SJSA1 (cell line): ENCODE measurements around the gene EFNA5. TPM values are rescaled to one million over a fixed set of nuclear protein-coding genes. Genes with fewer than 3 reads are reported as not detected.

Source experiments
- DNase-seq, 2 experiments: peaks; one replicate each; pipeline ENCODE4 v3.0.0-alpha.2; 2015 to 2020; ENCODE audit warnings: low spot score in 2 of 2, low read depth in 1 of 2
- H3K27ac ChIP-seq: fragments of 250-450 bp; sonication (Bioruptor Pico); 2 replicates; pipeline ENCODE4 v1.5.1; 2020; ENCODE audit warnings: mild to moderate bottlenecking, moderate library complexity
- H3K27me3 ChIP-seq: fragments of 250-450 bp; sonication (Bioruptor Pico); replicated peaks from 2 replicates; pipeline ENCODE4 v1.5.1; 2020; ENCODE audit warnings: mild to moderate bottlenecking, moderate library complexity
- H3K36me3 ChIP-seq: fragments of 250-450 bp; sonication (Bioruptor Pico); 2 replicates; pipeline ENCODE4 v1.5.1; 2020; ENCODE audit warnings: mild to moderate bottlenecking
- H3K4me1 ChIP-seq: fragments of 250-450 bp; sonication (Bioruptor Pico); replicated peaks from 2 replicates; pipeline ENCODE4 v1.6.1; 2021; ENCODE audit warnings: mild to moderate bottlenecking
- H3K4me3 ChIP-seq: fragments of 250-450 bp; sonication (Bioruptor Pico); 2 replicates; pipeline ENCODE4 v1.5.1; 2020; ENCODE audit warnings: mild to moderate bottlenecking
- H3K9me3 ChIP-seq: fragments of 250-450 bp; sonication (Bioruptor Pico); replicated peaks from 2 replicates; pipeline ENCODE4 v1.5.1; 2020; ENCODE audit warnings: mild to moderate bottlenecking
- total RNA-seq: library from RNA; depleted of rRNA; stranded (reverse); fragments of >200 nt; shearing (Covaris generic); gene quantifications from 2 replicates; pipeline ENCODE4 v1.2.3, GENCODE V29; 2014

EFNA5 gene
- total RNA-seq, 1 experiment from 2014 or later = 0.87 TPM

GRCh38 chr5:107388141-107388861 lies 282.4 kb downstream of the EFNA5 start:
- Histone ChIP-seq H3K9me3 (no peaks in the 10 kb centered on the region), H3K27me3 (no peaks in the 10 kb centered on the region), H3K4me3 (no peak overlapping the region), H3K27ac (peak overlapping the region; percentile 99), H3K36me3 (no peaks in the 10 kb centered on the region), H3K4me1 (peaks cover 33% of the 10 kb centered on the region)
- peak in 1 of 2 experiments; percentile 95 for DNase-seq

GRCh38 chr5:107387526-107388140 lies 283.1 kb downstream of the EFNA5 start:
- DNase-seq = peak in 1 of 2 experiments; percentile 61
- no peaks in the 10 kb centered on the region for H3K9me3 ChIP-seq
- H3K4me3 ChIP-seq = no peak overlapping the region
- peak overlapping the region; percentile 99 for H3K27ac ChIP-seq
- H3K4me1 ChIP-seq = peaks cover 33% of the 10 kb centered on the region
- H3K27me3 ChIP-seq = no peaks in the 10 kb centered on the region
- no peaks in the 10 kb centered on the region for H3K36me3 ChIP-seq

- no peaks in the 10 kb centered on the region for H3K27me3 ChIP-seq
- H3K4me3 ChIP-seq = no peak overlapping the region
- no peak for DNase-seq
- no peak overlapping the region for H3K27ac ChIP-seq
- H3K9me3 ChIP-seq = no peaks in the 10 kb centered on the region
- H3K4me1 ChIP-seq = peaks cover 50% of the 10 kb centered on the region
- no peaks in the 10 kb centered on the region for H3K36me3 ChIP-seq
Measured at GRCh38 chr5:107385708-107386107, 285.0 kb downstream of the EFNA5 start.

GRCh38 chr5:107384256-107384655 lies 286.5 kb downstream of the EFNA5 start:
- no peak overlapping the region for H3K27ac ChIP-seq
- H3K4me3 ChIP-seq = no peak overlapping the region
- H3K27me3 ChIP-seq = no peaks in the 10 kb centered on the region
- no peak for DNase-seq
- no peaks in the 10 kb centered on the region for H3K36me3 ChIP-seq
- no peaks in the 10 kb centered on the region for H3K9me3 ChIP-seq
- H3K4me1 ChIP-seq = peaks cover 52% of the 10 kb centered on the region

DNA sequence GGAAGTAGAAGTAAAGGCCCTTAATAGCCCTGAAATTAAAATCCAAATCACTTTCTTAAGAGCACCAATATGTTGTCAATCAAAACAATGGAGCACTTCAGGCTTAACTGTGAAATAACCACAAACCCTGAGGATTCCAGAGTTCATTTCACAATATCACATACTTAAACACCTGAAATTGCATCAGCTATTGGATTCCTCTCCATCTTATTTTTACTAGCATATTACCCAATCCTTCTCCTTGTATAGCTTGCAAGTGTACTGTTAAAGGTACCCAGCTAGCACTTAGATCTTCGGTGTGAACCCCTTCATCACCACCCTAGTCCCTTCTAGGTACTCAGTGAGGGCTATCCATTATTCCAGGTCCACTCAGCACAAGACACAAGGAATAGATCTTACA lies 287.3 kb downstream of the EFNA5 start:
- peaks cover 52% of the 10 kb centered on the region for H3K4me1 ChIP-seq
- DNase-seq = no peak
- no peaks in the 10 kb centered on the region for H3K9me3 ChIP-seq
- H3K4me3 ChIP-seq = no peak overlapping the region
- H3K36me3 ChIP-seq = no peaks in the 10 kb centered on the region
- no peaks in the 10 kb centered on the region for H3K27me3 ChIP-seq
- H3K27ac ChIP-seq = no peak overlapping the region

DNA sequence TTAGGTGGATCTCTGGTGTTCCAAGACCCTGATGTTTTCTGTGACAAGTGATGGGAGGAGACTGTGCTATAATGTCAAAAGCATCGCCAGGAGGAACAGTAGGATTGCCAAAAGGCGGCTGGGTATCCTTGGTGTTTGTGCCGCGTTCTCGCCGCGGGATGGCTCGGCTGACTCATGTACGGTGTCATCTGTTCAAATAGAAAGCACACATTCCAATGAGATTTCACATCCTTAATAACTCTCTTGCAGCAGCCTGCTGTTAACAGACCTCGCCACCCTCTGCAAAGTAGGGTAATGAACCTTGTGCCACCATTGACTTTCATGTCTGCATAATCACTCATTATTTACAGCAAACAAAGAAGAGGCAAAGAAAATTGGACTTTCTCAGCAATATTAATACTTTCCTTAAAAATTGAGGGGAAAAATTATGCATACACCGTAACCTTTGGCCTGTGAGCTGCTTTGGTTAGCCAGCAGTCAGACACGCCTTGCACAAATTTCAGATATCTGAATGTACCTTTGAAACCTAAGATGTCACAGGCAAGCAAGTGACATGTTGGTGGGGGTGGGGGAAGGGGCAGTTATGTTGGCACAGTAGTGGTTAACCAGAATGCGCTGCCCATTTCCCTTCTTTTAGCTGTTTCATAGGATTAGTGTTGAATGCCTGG lies 289.4 kb downstream of the EFNA5 start:
- Histone ChIP-seq H3K27me3 (no peaks in the 10 kb centered on the region), H3K4me1 (peaks cover 54% of the 10 kb centered on the region), H3K9me3 (no peaks in the 10 kb centered on the region), H3K36me3 (no peaks in the 10 kb centered on the region), H3K4me3 (no peak overlapping the region), H3K27ac (peak overlapping the region; percentile 51)
- DNase-seq = peak; percentile 86 to 92

- H3K27ac ChIP-seq = peak overlapping the region; percentile 51; the same call in 1 of the 2 replicates
- H3K9me3 ChIP-seq = no peaks in the 10 kb centered on the region
- no peaks in the 10 kb centered on the region for H3K27me3 ChIP-seq
- no peaks in the 10 kb centered on the region for H3K36me3 ChIP-seq
- DNase-seq = peak in 1 of 2 experiments; percentile 30
- H3K4me1 ChIP-seq = peaks cover 58% of the 10 kb centered on the region
- H3K4me3 ChIP-seq = no peak overlapping the region
Measured at GRCh38 chr5:107380654-107381053, 290.1 kb downstream of the EFNA5 start.

DNA sequence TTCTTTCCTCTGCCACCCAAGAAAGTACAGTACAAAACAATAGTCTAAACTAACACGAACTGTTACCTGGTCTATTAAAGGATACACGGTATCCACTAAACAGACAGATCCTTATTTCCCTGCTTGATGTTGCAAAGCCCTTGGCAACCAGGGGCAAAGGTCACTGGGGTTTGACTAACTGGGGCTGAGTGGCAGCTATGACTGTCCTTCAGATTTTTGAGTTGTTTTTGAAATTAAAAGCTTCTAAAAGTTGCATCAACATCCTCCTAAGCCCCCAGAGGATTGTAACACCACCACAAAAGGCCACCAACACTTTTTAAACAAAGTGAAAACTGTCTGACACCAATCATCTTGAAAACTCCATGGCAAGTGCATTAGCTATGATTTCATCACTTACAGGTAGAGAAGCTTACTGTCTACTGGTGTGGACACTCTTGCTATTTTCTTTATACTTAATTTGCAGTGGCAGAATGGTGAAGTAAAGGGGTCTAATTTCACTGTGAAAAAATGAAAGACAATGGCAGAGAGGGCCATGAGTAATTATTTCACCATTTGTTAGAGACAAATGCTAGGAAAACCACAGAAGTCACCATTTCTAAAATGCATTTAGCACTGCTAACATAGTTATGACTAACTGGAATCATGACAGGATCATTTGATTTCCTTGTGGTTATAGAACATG lies 292.4 kb downstream of the EFNA5 start:
- DNase-seq = peak in 1 of 2 experiments; percentile 50
- H3K4me3 ChIP-seq = no peak overlapping the region
- no peaks in the 10 kb centered on the region for H3K27me3 ChIP-seq
- H3K9me3 ChIP-seq = no peaks in the 10 kb centered on the region
- H3K4me1 ChIP-seq = peaks cover 58% of the 10 kb centered on the region
- H3K36me3 ChIP-seq = no peaks in the 10 kb centered on the region
- peak overlapping the region; percentile 89 for H3K27ac ChIP-seq

DNA sequence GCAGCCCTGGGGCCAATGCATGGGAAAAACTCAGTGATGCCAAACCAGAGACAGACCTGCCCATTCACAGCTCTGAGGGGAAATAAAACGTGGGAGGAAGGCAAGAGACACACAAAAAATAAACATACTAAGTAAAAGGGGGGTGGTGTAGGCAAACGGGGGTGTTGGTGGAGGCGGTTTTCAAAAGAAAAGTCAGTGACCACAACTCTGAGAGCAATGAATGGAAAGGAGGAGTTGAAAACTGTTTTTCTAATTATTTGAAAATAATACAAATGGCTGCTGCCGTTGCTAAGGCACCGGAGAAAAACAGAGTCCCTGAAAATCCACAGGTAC lies 293.5 kb downstream of the EFNA5 start:
- Histone ChIP-seq H3K4me3 (no peak overlapping the region), H3K27me3 (no peaks in the 10 kb centered on the region), H3K27ac (peak overlapping the region; percentile 89)

DNA sequence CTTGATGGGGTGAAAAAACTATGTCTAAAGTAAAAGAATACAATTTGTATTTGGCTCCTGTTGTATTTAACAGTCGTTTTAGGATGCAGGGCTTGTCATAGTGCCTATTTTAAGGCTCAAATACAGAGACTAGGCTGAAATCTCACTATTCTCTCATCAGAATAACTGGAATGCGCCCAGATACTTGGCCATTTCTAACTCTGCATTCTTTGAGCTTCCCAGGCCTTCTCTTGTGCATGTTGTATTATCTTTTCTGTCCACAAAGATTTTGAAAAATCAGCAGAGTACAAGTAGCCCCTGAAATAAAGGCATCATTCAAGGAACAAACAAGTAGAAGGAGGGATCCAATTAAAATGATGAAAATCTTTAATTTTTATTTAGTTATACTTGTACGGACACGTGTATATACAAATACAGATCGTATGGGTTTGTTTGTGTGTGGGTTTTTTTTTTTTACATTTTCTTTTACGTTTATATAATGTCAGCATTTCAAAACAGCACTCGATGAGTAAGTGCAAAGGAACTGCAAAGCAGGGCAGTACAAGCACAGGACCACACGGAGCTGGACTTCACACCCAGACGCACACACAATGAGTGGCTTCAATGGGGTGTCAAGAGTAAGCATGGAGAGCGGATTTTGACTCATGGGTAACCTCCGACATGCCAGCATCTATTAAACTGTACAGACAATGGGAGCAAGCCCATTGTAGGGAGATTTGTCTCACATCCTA lies 294.0 kb downstream of the EFNA5 start:
- Histone ChIP-seq H3K27ac (peak overlapping the region; percentile 89), H3K9me3 (no peaks in the 10 kb centered on the region), H3K4me1 (peaks cover 52% of the 10 kb centered on the region), H3K36me3 (no peaks in the 10 kb centered on the region), H3K27me3 (no peaks in the 10 kb centered on the region), H3K4me3 (no peak overlapping the region)
- DNase-seq = peak; percentile 97

More for the DNA sequence above, 293.5 kb downstream of the EFNA5 start:
- no peak for DNase-seq
- H3K9me3 ChIP-seq = no peaks in the 10 kb centered on the region
- H3K4me1 ChIP-seq = peaks cover 57% of the 10 kb centered on the region
- no peaks in the 10 kb centered on the region for H3K36me3 ChIP-seq

DNA sequence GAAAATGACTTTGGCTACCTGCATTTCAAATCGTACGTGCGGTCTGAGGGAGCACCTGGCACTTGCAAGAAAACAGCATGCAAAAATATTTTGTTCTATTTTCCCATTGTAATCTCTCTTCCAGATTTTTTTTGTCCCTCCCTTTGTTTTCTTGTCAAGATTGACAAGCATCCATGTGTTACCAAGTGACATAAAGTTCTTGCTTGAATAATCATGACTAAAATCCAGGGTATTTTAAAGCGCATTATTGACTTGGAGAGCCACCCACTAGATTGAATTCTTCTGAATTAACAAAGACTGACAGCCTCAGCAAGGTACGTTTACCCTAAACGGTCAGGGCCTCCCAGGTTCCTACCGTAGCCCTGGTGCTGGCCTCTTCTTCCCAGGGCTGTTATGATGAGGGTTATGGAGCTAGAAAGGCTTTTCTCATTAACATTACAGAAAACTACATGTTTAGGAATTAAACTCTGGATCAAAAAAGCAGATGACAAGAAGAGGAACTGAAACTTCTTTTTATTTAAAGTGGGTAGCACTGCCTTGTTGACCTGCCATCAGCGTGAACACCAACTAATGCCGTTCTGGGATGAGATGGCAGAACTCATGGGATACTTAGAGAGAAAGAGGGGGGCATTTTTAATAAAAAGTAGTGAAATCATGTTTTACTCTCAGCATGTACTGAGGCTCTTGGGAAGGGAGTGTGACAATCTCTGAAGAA lies 297.0 kb downstream of the EFNA5 start:
- H3K4me1 ChIP-seq = peaks cover 26% of the 10 kb centered on the region
- DNase-seq = no peak
- H3K9me3 ChIP-seq = no peaks in the 10 kb centered on the region
- no peak overlapping the region for H3K4me3 ChIP-seq
- H3K36me3 ChIP-seq = no peaks in the 10 kb centered on the region
- no peak overlapping the region for H3K27ac ChIP-seq
- H3K27me3 ChIP-seq = no peaks in the 10 kb centered on the region

DNA sequence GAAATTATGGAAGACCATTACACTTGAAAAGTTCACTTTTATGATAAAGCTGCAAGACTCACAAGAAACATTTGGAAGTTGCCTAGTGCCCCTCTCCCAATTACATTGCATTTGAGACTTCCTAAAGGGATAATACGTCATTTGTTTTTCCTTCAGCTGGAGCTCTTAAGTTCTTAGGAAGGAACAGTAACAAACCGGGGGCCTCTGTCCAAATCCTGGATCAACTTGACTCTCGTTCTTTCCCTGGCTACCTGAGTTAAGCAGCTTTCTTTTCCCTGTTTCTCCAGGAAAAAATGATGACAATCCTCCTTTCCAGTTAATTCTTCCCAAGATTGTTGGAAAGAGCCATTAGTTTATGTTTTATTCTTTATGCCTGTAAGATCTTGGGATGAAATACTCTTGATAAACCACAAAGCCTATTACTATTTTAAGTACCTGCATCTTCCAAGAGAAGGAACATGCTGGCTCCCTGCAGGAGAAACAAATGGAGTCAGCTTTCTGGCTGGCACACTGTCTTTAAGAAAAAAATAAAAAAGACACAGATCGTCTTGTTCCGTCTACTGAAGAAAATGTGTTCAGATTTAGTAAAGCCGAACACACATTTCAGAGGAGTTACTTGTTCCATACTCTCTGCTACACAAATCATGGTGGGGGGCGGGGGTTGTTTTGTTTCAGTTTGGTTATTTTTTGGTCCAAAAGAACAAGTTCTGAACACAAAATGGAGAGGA lies 297.9 kb downstream of the EFNA5 start:
- Histone ChIP-seq H3K4me1 (peaks cover 18% of the 10 kb centered on the region), H3K4me3 (no peak overlapping the region)
- DNase-seq = no peak

More for the DNA sequence above, 297.9 kb downstream of the EFNA5 start:
- no peaks in the 10 kb centered on the region for H3K27me3 ChIP-seq
- H3K36me3 ChIP-seq = no peaks in the 10 kb centered on the region
- no peak overlapping the region for H3K27ac ChIP-seq
- no peaks in the 10 kb centered on the region for H3K9me3 ChIP-seq
